Measurements from ENCODE around the gene VIPAS39. TPM values are rescaled to one million over a fixed set of nuclear protein-coding genes. Genes with fewer than 3 reads are reported as not detected.

Gene VIPAS39
- total and polyA plus RNA-seq, 9 of the 15 experiments (the other 6 are each of a cell fraction or from before 2014, with no cell fraction given) = 5.7 to 25.6 (median 9.9) TPM

DNA sequence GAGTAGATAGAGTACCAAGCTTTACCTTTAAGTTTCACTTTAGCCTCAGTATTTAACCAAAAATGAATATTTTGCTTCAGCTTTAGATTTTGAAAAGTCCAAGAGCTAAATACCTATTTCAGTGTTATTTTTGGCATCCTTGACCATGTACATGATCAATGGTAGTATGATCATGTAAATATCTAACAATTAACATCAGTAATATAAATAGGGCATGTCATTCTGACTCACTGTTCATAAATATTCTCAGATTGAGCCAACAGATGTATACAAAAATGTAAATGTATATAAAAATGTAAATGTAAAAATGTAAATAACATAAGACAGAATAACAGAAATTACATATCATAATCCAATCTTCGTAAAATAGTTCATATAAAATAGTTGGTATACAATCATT lies 18.8 kb downstream of the VIPAS39 start:
- ChIA-PET CTCF (ENCODE audit: low intra/inter-chr PET ratio) (no interaction called here), POLR2A (interaction anchor here (1.1 kb wide), 1 partner anchor 118 kb away, joined by 3 read pairs; the partner anchor contains the start of genes GSTZ1 and POMT2)
- FAIRE-seq = no peak
- TF ChIP-seq TRIM24 (IDR thresholded peaks at IDR 0.05) (no peak), FIP1L1 (IDR thresholded peaks at IDR 0.05; ENCODE audit: low read depth, low read length, poor library complexity, severe bottlenecking) (no peak), BRF1 (IDR thresholded peaks at IDR 0.05; ENCODE audit: borderline replicate concordance, extremely low read depth, insufficient read length) (no peak), ZNF431 (CRISPR knock-in tag; IDR thresholded peaks at IDR 0.05) (no peak), MTA1 (IDR thresholded peaks at IDR 0.05; ENCODE audit: borderline replicate concordance) (no peak), NCOA4 (IDR thresholded peaks at IDR 0.05; ENCODE audit: partially characterized antibody) (no peak), NEUROD1 (IDR thresholded peaks at IDR 0.05; ENCODE audit: borderline replicate concordance, low read depth, low read length, partially characterized antibody) (no peak), BHLHE40 (IDR thresholded peaks at IDR 0.05; ENCODE audit: low read length) (no peak), ZNF444 (CRISPR knock-in tag; IDR thresholded peaks at IDR 0.05) (no peak)
- TF ChIP-seq, protein P1, sequence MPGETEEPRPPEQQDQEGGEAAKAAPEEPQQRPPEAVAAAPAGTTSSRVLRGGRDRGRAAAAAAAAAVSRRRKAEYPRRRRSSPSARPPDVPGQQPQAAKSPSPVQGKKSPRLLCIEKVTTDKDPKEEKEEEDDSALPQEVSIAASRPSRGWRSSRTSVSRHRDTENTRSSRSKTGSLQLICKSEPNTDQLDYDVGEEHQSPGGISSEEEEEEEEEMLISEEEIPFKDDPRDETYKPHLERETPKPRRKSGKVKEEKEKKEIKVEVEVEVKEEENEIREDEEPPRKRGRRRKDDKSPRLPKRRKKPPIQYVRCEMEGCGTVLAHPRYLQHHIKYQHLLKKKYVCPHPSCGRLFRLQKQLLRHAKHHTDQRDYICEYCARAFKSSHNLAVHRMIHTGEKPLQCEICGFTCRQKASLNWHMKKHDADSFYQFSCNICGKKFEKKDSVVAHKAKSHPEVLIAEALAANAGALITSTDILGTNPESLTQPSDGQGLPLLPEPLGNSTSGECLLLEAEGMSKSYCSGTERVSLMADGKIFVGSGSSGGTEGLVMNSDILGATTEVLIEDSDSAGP (CRISPR knock-in tag; IDR thresholded peaks at IDR 0.05) = no peak
- TF ChIP-seq, protein P2, sequence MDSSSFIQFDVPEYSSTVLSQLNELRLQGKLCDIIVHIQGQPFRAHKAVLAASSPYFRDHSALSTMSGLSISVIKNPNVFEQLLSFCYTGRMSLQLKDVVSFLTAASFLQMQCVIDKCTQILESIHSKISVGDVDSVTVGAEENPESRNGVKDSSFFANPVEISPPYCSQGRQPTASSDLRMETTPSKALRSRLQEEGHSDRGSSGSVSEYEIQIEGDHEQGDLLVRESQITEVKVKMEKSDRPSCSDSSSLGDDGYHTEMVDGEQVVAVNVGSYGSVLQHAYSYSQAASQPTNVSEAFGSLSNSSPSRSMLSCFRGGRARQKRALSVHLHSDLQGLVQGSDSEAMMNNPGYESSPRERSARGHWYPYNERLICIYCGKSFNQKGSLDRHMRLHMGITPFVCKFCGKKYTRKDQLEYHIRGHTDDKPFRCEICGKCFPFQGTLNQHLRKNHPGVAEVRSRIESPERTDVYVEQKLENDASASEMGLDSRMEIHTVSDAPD (CRISPR knock-in tag; IDR thresholded peaks at IDR 0.05) = no peak
- TF ChIP-seq, protein P3, sequence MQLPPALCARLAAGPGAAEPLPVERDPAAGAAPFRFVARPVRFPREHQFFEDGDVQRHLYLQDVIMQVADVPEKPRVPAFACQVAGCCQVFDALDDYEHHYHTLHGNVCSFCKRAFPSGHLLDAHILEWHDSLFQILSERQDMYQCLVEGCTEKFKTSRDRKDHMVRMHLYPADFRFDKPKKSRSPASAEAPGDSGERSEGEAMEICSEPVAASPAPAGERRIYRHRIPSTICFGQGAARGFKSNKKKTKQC (CRISPR knock-in tag; IDR thresholded peaks at IDR 0.05) = no peak
- 92% methylated on average over 1 of the region's 1 CpG for WGBS (ENCODE audit: insufficient coverage, low coverage, missing lambda C conversion rate)
- H3K4me1 ChIP-seq (replicated peaks in 1 of 2; ENCODE audit: control insufficient read depth in 2 of 2, insufficient read depth in 2 of 2, low read length in 2 of 2) = no peaks in the 10 kb centered on the region
- no peaks in the 10 kb centered on the region for H3K9me3 ChIP-seq (replicated peaks; ENCODE audit: control insufficient read depth, insufficient read depth, low read depth, low read length)
- no peak for ATAC-seq
- H3K27ac ChIP-seq (ENCODE audit: extremely low read depth, low read depth, low read length) = no peak overlapping the region
- H3K79me2 ChIP-seq (ENCODE audit: control insufficient read depth, insufficient read depth, low read length) = no peaks in the 10 kb centered on the region
- H3K9ac ChIP-seq (ENCODE audit: insufficient read depth in 1 of 2, low read depth in 2 of 2, low read length in 2 of 2) = no peak overlapping the region
- H3K4me2 ChIP-seq (ENCODE audit: insufficient read depth, low read length) = no peak overlapping the region
- no peak overlapping the region for H3K4me3 ChIP-seq
- no peaks in the 10 kb centered on the region for H3K9me1 ChIP-seq (ENCODE audit: control insufficient read depth, insufficient read depth, low read length)
- intact Hi-C loops (cut with micrococcal nuclease) = no loop called here
- H4K20me1 ChIP-seq (replicated peaks; ENCODE audit: control insufficient read depth, insufficient read depth, low read length) = no peaks in the 10 kb centered on the region
- peaks cover 27% of the 10 kb centered on the region; the same call in 2 of the 3 replicates for H3K36me3 ChIP-seq (ENCODE audit: control insufficient read depth, insufficient read depth, low read length)
- in situ Hi-C loops (cut with MboI) = no loop called here
- DNase-seq (ENCODE audit: extremely low read depth in 1 of 4, low spot score in 3 of 4) = no peak
- no TSS peak for BruUV-seq (replicated peaks)
- H2AFZ ChIP-seq (ENCODE audit: low read depth, low read length) = no peak overlapping the region
- H3K27me3 ChIP-seq (ENCODE audit: control insufficient read depth in 2 of 2, insufficient read depth in 2 of 2, low read length in 2 of 2) = no peaks in the 10 kb centered on the region
